H1 (cell line): ENCODE data around the gene UROC1. TPM values are rescaled to one million over a fixed set of nuclear protein-coding genes. Genes with fewer than 3 reads are reported as not detected.

Experiments
- CBX5 ChIP-seq: fragments of 300-800, 300-1000 bp; sonication (generic); IDR thresholded peaks from 2 replicates; pipeline ENCODE4 v1.7.1; 2016; ENCODE audit warnings: antibody characterized with exemption, low read length, low read depth
- CBX8 ChIP-seq: fragments of 300-800, 300-1000 bp; sonication (generic); IDR thresholded peaks from 2 replicates; pipeline ENCODE4 v1.7.1; 2016; ENCODE audit warnings: low read depth, low read length, borderline replicate concordance
- CHD1 ChIP-seq: IDR thresholded peaks from 2 replicates; pipeline ENCODE4 v1.6.1; 2012; ENCODE audit warnings: low read depth, low read length, improper control_type of control experiment
- GABPA ChIP-seq: IDR thresholded peaks from 2 replicates; pipeline ENCODE4 v1.6.1; 2011; ENCODE audit warnings: mild to moderate bottlenecking, low read length, moderate library complexity, borderline replicate concordance; ENCODE audit not compliant: insufficient read depth
- POU5F1 ChIP-seq: IDR thresholded peaks from 2 replicates; pipeline ENCODE4 v1.6.1; 2011; ENCODE audit warnings: low read depth, mild to moderate bottlenecking, low read length, moderate library complexity
- SIRT6 ChIP-seq: IDR thresholded peaks from one replicate; pipeline ENCODE4 v1.7.1; 2012; ENCODE audit warnings: low read length, inconsistent platforms
- SP1 ChIP-seq: IDR thresholded peaks from 2 replicates; pipeline ENCODE4 v1.6.1; 2011; ENCODE audit warnings: low read depth, low read length
- SP4 ChIP-seq: IDR thresholded peaks from 2 replicates; pipeline ENCODE4 v1.6.1; 2012; ENCODE audit warnings: low read length, inconsistent platforms
- polyA plus RNA-seq, 7 experiments: library from polyadenylated mRNA; depleted of rRNA in 3 of 7; stranded (reverse) in 5 of 7; unstranded in 2 of 7; fragments of >200 nt in 5 of 7; fragments of 200-250 nt in 2 of 7; gene quantifications; 1 replicate in 5 of 7; 2 replicates in 1 of 7; 4 replicates in 1 of 7; pipeline versions ENCODE4 v1.2.1 to v1.2.3, GENCODE V29; 2011 to 2013; ENCODE audit warnings: missing spikeins in 2 of 7, mixed read lengths in 2 of 7
- total RNA-seq: library from RNA; stranded (reverse); fragmentation: NEBNext Ultra II Directional; extraction: Animal tissue kit (Norgen Biotek cat#: 25700); gene quantifications from 2 replicates; pipeline ENCODE4 v1.2.1, GENCODE V29; 2021
- TF ChIP-seq, protein P1 (sequence below): fragments of 300-600 bp; sonication (generic); IDR thresholded peaks from 2 replicates; pipeline ENCODE4 v1.7.1; 2012; ENCODE audit warnings: low read length, moderate library complexity, mild to moderate bottlenecking, inconsistent platforms; ENCODE audit not compliant: insufficient replicate concordance
- TF ChIP-seq, protein P2 (sequence below): IDR thresholded peaks from 2 replicates; pipeline ENCODE4 v1.6.1; 2012; ENCODE audit warnings: inconsistent platforms
- TF ChIP-seq, protein P3 (sequence below): IDR thresholded peaks from 2 replicates; pipeline ENCODE4 v1.6.1; 2011; ENCODE audit warnings: low read length, improper control_type of control experiment

UROC1 gene
- total and polyA plus RNA-seq, 2 of the 8 experiments (the other 6 are each of a cell fraction or from before 2014, with no cell fraction given), result 0.03 TPM; not detected in 1

DNA sequence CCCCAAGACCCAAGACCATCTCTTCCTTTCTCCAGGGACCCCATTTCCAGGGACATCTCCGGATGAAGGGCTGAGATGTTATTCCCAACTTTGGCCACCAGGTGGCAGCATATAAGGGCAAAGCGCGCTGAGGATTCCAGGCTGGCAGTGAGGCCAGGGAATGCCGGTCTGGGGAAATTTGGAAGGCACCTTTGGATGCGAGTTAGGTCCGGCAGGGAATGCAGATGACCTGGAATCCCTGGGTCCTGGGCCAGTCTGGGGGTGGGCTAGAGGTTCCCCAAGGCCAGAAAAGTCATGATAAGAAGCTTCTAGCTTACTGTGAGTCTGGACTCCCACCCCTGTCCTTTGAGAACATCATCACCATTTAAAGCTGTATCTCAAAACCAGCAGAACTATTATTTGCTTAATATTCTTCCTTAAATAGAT lies 4.8 kb upstream of the UROC1 start (continued):
- TF ChIP-seq, protein P1, sequence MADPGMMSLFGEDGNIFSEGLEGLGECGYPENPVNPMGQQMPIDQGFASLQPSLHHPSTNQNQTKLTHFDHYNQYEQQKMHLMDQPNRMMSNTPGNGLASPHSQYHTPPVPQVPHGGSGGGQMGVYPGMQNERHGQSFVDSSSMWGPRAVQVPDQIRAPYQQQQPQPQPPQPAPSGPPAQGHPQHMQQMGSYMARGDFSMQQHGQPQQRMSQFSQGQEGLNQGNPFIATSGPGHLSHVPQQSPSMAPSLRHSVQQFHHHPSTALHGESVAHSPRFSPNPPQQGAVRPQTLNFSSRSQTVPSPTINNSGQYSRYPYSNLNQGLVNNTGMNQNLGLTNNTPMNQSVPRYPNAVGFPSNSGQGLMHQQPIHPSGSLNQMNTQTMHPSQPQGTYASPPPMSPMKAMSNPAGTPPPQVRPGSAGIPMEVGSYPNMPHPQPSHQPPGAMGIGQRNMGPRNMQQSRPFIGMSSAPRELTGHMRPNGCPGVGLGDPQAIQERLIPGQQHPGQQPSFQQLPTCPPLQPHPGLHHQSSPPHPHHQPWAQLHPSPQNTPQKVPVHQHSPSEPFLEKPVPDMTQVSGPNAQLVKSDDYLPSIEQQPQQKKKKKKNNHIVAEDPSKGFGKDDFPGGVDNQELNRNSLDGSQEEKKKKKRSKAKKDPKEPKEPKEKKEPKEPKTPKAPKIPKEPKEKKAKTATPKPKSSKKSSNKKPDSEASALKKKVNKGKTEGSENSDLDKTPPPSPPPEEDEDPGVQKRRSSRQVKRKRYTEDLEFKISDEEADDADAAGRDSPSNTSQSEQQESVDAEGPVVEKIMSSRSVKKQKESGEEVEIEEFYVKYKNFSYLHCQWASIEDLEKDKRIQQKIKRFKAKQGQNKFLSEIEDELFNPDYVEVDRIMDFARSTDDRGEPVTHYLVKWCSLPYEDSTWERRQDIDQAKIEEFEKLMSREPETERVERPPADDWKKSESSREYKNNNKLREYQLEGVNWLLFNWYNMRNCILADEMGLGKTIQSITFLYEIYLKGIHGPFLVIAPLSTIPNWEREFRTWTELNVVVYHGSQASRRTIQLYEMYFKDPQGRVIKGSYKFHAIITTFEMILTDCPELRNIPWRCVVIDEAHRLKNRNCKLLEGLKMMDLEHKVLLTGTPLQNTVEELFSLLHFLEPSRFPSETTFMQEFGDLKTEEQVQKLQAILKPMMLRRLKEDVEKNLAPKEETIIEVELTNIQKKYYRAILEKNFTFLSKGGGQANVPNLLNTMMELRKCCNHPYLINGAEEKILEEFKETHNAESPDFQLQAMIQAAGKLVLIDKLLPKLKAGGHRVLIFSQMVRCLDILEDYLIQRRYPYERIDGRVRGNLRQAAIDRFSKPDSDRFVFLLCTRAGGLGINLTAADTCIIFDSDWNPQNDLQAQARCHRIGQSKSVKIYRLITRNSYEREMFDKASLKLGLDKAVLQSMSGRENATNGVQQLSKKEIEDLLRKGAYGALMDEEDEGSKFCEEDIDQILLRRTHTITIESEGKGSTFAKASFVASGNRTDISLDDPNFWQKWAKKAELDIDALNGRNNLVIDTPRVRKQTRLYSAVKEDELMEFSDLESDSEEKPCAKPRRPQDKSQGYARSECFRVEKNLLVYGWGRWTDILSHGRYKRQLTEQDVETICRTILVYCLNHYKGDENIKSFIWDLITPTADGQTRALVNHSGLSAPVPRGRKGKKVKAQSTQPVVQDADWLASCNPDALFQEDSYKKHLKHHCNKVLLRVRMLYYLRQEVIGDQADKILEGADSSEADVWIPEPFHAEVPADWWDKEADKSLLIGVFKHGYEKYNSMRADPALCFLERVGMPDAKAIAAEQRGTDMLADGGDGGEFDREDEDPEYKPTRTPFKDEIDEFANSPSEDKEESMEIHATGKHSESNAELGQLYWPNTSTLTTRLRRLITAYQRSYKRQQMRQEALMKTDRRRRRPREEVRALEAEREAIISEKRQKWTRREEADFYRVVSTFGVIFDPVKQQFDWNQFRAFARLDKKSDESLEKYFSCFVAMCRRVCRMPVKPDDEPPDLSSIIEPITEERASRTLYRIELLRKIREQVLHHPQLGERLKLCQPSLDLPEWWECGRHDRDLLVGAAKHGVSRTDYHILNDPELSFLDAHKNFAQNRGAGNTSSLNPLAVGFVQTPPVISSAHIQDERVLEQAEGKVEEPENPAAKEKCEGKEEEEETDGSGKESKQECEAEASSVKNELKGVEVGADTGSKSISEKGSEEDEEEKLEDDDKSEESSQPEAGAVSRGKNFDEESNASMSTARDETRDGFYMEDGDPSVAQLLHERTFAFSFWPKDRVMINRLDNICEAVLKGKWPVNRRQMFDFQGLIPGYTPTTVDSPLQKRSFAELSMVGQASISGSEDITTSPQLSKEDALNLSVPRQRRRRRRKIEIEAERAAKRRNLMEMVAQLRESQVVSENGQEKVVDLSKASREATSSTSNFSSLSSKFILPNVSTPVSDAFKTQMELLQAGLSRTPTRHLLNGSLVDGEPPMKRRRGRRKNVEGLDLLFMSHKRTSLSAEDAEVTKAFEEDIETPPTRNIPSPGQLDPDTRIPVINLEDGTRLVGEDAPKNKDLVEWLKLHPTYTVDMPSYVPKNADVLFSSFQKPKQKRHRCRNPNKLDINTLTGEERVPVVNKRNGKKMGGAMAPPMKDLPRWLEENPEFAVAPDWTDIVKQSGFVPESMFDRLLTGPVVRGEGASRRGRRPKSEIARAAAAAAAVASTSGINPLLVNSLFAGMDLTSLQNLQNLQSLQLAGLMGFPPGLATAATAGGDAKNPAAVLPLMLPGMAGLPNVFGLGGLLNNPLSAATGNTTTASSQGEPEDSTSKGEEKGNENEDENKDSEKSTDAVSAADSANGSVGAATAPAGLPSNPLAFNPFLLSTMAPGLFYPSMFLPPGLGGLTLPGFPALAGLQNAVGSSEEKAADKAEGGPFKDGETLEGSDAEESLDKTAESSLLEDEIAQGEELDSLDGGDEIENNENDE, result no peak
- TF ChIP-seq CHD1, result no peak
- TF ChIP-seq, protein P2, sequence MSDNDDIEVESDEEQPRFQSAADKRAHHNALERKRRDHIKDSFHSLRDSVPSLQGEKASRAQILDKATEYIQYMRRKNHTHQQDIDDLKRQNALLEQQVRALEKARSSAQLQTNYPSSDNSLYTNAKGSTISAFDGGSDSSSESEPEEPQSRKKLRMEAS, result 0 out of 2 replicates have a peak, but pooled peaks have one; percentile 24
- TF ChIP-seq CBX5, result no peak
- no peak for TF ChIP-seq SP1
- no peak for TF ChIP-seq POU5F1
- TF ChIP-seq, protein P3, sequence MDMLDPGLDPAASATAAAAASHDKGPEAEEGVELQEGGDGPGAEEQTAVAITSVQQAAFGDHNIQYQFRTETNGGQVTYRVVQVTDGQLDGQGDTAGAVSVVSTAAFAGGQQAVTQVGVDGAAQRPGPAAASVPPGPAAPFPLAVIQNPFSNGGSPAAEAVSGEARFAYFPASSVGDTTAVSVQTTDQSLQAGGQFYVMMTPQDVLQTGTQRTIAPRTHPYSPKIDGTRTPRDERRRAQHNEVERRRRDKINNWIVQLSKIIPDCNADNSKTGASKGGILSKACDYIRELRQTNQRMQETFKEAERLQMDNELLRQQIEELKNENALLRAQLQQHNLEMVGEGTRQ, result no peak
- TF ChIP-seq GABPA, result no peak
- TF ChIP-seq CBX8, result no peak
- TF ChIP-seq SP4, result no peak
- no peak for TF ChIP-seq SIRT6
